ENCODE results near the gene BCAS1. TPM values are rescaled to one million over a fixed set of nuclear protein-coding genes. Genes with fewer than 3 reads are reported as not detected.

The BCAS1 gene
- total RNA-seq, 1 donor from 2014 or later: 2.1 TPM

DNA sequence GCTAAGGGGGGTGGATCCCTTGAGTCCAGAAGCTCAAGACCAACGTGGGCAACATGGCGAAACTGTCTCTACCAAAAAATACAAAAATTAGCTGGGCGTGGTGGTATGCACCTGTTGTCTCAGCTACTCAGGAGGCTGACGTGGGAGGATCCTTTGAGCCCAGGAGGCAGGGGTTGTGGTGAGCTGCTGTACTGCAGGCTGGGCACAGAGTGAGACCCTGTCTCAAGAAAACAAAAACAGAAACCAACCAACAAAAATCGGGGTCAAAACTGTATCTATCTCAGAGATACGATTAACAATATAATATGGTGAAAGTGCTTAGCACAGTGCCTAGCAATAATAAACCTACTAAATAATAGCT lies 20.7 kb upstream of the BCAS1 start:
- Histone ChIP-seq H3K9ac (ENCODE audit: low read depth in 1 of 3, low read length in 3 of 3) (no peak overlapping the region), H3K27ac (ENCODE audit: low read depth, low read length) (no peak overlapping the region), H3K4me3 (ENCODE audit: low read length in 3 of 3) (no peak overlapping the region), H3K27me3 (ENCODE audit: control insufficient read depth in 3 of 3, insufficient read depth in 3 of 3, low read length in 3 of 3) (peaks cover 0 to 3% (median 0%) of the 10 kb centered on the region in 3 donors), H3K9me3 (ENCODE audit: control insufficient read depth in 3 of 3, low read length in 3 of 3) (no peaks in the 10 kb centered on the region), H3K36me3 (ENCODE audit: control insufficient read depth in 3 of 3, insufficient read depth in 3 of 3, low read length in 3 of 3) (no peaks in the 10 kb centered on the region), H3K4me1 (ENCODE audit: control insufficient read depth in 3 of 3, insufficient read depth in 3 of 3, low read length in 3 of 3) (no peaks in the 10 kb centered on the region)

DNA sequence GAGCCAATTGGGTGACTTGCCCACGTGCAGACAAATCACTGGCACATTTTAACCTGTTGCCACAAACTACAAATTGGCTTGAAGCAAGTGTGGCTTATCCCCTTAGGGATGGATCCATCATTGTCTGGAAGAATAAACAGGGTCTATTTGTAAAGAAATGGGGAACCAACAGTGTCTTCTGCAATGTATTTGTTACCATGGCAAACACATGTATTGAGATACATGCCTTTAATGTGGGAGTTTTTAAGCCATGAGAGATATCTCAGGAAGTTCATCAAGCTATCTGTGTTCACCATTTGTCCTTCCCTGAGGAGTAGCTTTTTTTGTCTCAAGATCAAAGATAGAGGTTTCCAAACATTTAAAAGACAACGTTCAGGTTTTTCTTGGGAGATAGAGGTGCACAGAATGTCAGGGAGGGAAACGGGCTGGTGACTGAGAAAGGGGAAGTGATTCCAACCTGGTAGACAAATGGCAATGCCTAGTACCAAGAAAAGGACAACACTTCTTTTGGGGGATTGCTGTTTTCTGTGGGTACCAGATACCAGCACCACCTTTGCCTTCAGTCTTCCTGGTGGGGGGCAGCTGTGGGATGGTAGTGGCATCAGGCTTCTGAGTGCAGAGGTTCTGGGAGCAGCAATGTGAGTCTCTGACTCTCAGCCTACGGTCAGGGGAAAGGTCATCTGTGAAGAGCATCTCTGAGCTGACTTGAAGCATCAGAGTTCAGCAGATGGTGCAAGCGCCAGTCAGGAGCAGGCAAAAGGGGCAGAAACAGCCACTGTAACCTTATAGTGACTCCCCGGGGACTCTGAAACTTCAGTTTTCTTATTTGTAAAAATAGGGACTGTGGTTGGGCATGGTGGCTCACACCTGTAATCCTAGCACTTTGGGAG lies 20.1 kb upstream of the BCAS1 start:
- Histone ChIP-seq H3K9me3 (ENCODE audit: control insufficient read depth in 3 of 3, low read length in 3 of 3) (no peaks in the 10 kb centered on the region), H3K4me1 (ENCODE audit: control insufficient read depth in 3 of 3, insufficient read depth in 3 of 3, low read length in 3 of 3) (no peaks in the 10 kb centered on the region), H3K27ac (ENCODE audit: low read depth, low read length) (no peak overlapping the region), H3K4me3 (ENCODE audit: low read length in 3 of 3) (no peak overlapping the region), H3K36me3 (ENCODE audit: control insufficient read depth in 3 of 3, insufficient read depth in 3 of 3, low read length in 3 of 3) (no peaks in the 10 kb centered on the region), H3K9ac (ENCODE audit: low read depth in 1 of 3, low read length in 3 of 3) (no peak overlapping the region), H3K27me3 (ENCODE audit: control insufficient read depth in 3 of 3, insufficient read depth in 3 of 3, low read length in 3 of 3) (no peaks in the 10 kb centered on the region)

DNA sequence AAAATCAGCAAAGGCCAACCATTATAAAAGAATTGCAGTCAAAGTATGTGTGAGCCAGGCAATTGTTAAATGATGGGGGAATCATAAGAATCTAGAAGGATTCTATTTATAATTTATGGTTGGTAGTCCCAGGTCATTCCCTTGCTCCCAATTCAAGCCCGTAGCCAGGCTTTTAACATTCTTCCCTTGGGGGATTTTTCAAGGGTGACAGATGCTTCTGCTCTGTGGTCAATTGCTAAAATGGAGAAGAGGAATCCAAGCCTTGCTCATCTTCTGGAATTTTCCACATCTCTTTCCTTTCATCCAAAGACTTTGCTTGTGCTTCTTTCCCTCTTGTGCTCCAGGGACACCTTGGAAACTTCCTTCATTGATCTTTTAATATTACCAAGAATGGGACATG lies 18.0 kb upstream of the BCAS1 start:
- Histone ChIP-seq H3K9me3 (ENCODE audit: control insufficient read depth in 3 of 3, low read length in 3 of 3) (no peaks in the 10 kb centered on the region), H3K4me1 (ENCODE audit: control insufficient read depth in 3 of 3, insufficient read depth in 3 of 3, low read length in 3 of 3) (no peaks in the 10 kb centered on the region), H3K4me3 (ENCODE audit: low read length in 3 of 3) (no peak overlapping the region), H3K36me3 (ENCODE audit: control insufficient read depth in 3 of 3, insufficient read depth in 3 of 3, low read length in 3 of 3) (no peaks in the 10 kb centered on the region), H3K9ac (ENCODE audit: low read depth in 1 of 3, low read length in 3 of 3) (no peak overlapping the region), H3K27ac (ENCODE audit: low read depth, low read length) (no peak overlapping the region), H3K27me3 (ENCODE audit: control insufficient read depth in 3 of 3, insufficient read depth in 3 of 3, low read length in 3 of 3) (no peaks in the 10 kb centered on the region)

DNA sequence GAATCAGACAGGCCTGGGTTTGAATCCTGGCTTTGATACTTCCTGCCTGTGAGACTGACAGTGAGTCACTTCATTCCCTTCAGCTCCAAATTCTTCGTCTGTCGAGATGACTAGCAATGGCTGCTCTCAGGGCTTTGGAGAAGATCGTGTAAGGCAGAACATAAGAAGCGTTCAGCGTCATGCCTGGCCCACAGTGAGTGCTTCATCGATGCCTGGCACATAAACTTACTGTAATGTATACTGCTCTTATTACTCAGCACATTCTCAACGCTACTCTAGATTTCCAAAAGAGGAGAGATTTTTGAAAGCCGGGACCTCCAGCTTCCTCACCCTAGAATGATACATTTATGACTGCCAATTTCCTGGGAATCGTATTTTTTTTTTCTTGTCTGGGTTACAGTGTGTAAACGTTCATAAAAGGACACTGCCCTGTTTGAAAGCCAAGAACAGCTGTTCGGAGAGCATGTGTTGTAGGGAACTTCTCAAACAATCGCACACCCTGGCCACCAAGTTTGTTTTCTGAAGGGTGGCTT lies 16.2 kb upstream of the BCAS1 start:
- Histone ChIP-seq H3K27ac (ENCODE audit: low read depth, low read length) (no peak overlapping the region), H3K4me3 (ENCODE audit: low read length in 3 of 3) (peak overlapping the region in 1 of 3 donors; percentile 25), H3K9me3 (ENCODE audit: control insufficient read depth in 3 of 3, low read length in 3 of 3) (no peaks in the 10 kb centered on the region)

DNA sequence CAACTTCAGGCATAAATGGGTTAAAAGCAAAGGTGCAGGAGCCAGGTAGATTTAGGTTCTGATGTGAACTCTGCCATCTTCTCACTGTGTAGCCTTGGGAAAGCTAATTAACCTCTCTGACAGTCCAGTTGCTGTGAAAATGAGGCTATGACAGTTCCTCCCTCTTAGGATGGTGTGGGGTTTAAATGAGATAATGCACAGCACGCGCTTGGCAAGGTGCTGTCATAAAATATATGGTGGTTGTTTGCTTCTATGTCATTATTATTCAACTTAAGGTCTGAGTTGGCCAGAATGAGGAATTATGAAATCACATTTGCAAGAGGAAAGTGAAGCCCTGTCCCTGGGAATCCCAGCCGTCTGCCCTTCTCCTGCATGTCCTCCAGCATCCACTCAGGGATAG lies 15.5 kb upstream of the BCAS1 start:
- Histone ChIP-seq H3K4me1 (ENCODE audit: control insufficient read depth in 3 of 3, insufficient read depth in 3 of 3, low read length in 3 of 3) (no peaks in the 10 kb centered on the region), H3K36me3 (ENCODE audit: control insufficient read depth in 3 of 3, insufficient read depth in 3 of 3, low read length in 3 of 3) (no peaks in the 10 kb centered on the region), H3K9ac (ENCODE audit: low read depth in 1 of 3, low read length in 3 of 3) (no peak overlapping the region), H3K27ac (ENCODE audit: low read depth, low read length) (no peak overlapping the region), H3K4me3 (ENCODE audit: low read length in 3 of 3) (no peak overlapping the region), H3K9me3 (ENCODE audit: control insufficient read depth in 3 of 3, low read length in 3 of 3) (no peaks in the 10 kb centered on the region), H3K27me3 (ENCODE audit: control insufficient read depth in 3 of 3, insufficient read depth in 3 of 3, low read length in 3 of 3) (no peaks in the 10 kb centered on the region)

More for the DNA sequence above, 16.2 kb upstream of the BCAS1 start:
- Histone ChIP-seq H3K36me3 (ENCODE audit: control insufficient read depth in 3 of 3, insufficient read depth in 3 of 3, low read length in 3 of 3) (no peaks in the 10 kb centered on the region), H3K9ac (ENCODE audit: low read depth in 1 of 3, low read length in 3 of 3) (no peak overlapping the region), H3K4me1 (ENCODE audit: control insufficient read depth in 3 of 3, insufficient read depth in 3 of 3, low read length in 3 of 3) (no peaks in the 10 kb centered on the region), H3K27me3 (ENCODE audit: control insufficient read depth in 3 of 3, insufficient read depth in 3 of 3, low read length in 3 of 3) (no peaks in the 10 kb centered on the region)

DNA sequence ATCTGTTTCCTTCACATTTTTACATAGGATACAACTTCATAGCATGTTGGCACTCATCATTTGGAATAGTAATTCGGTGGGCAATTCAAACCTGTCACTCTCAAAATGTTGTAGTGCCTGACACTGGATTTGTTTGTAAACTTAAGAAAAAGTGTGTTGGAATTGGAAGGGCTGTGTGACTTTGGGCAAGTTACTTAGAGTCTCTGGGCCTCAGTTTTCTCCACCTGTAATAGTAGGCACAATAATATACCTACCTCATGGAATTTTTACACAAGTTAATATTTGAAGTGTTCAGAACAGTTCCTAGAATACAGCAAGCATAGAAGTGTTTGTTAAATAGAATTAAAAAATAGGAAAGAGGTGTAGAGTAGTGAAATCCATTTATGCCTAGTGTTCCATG lies 15.0 kb upstream of the BCAS1 start:
- Histone ChIP-seq H3K27me3 (ENCODE audit: control insufficient read depth in 3 of 3, insufficient read depth in 3 of 3, low read length in 3 of 3) (no peaks in the 10 kb centered on the region), H3K9me3 (ENCODE audit: control insufficient read depth in 3 of 3, low read length in 3 of 3) (no peaks in the 10 kb centered on the region), H3K9ac (ENCODE audit: low read depth in 1 of 3, low read length in 3 of 3) (no peak overlapping the region), H3K27ac (ENCODE audit: low read depth, low read length) (no peak overlapping the region), H3K4me3 (ENCODE audit: low read length in 3 of 3) (no peak overlapping the region), H3K36me3 (ENCODE audit: control insufficient read depth in 3 of 3, insufficient read depth in 3 of 3, low read length in 3 of 3) (no peaks in the 10 kb centered on the region), H3K4me1 (ENCODE audit: control insufficient read depth in 3 of 3, insufficient read depth in 3 of 3, low read length in 3 of 3) (no peaks in the 10 kb centered on the region)

DNA sequence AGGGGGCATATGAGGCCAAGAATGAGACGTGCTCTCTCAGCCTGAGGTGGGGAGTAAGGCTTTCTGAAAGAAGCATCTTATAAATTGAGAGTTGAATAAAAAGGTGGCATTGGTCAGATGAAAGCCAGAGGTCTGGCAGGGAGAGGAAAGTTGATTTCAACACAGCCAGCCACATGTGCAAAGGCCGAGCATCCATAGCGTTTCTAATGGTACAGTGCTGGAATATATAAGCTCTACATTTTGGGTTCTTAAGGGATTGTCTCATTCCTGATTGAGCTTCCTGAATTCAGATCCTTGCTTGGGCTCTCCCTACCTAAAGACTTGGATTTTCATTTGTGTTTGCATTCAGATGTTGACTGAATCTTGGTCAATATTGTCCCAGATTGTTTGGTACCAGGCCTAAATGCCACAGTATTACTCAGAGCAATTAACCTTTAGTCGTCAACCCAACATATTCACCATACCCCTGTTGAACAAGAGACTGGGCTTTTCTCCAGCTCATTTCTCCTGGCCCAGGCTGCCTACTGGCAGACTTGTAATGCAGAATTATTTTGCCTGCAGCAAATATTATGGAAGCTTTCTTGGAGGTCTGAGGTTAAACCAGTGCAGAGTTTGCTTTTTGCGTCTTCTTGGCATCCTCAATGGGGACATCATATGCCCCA lies 14.5 kb upstream of the BCAS1 start:
- no peaks in the 10 kb centered on the region for H3K9me3 ChIP-seq (ENCODE audit: control insufficient read depth in 3 of 3, low read length in 3 of 3)
- H3K9ac ChIP-seq (ENCODE audit: low read depth in 1 of 3, low read length in 3 of 3): no peak overlapping the region
- H3K27ac ChIP-seq (ENCODE audit: low read depth, low read length): no peak overlapping the region
- H3K27me3 ChIP-seq (ENCODE audit: control insufficient read depth in 3 of 3, insufficient read depth in 3 of 3, low read length in 3 of 3): no peaks in the 10 kb centered on the region
- no peaks in the 10 kb centered on the region for H3K4me1 ChIP-seq (ENCODE audit: control insufficient read depth in 3 of 3, insufficient read depth in 3 of 3, low read length in 3 of 3)
- H3K36me3 ChIP-seq (ENCODE audit: control insufficient read depth in 3 of 3, insufficient read depth in 3 of 3, low read length in 3 of 3): no peaks in the 10 kb centered on the region
- no peak overlapping the region for H3K4me3 ChIP-seq (ENCODE audit: low read length in 3 of 3)

DNA sequence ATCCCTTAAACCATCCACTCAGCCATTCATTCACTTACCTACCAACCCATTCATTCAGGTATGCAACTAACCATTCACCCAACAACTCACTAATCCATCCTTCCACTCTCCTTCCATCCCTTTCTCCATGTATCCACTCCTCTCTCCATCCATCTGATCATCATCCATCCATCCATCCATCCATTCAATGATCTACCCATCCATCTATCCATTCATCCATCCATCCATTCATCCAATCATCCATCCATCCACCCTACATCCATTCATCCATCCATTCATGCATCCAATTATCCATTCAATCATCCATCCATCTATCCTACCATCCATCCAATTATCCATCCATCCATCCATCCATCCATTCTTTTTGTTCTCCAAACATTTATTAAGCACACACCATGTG lies 13.8 kb upstream of the BCAS1 start:
- no peaks in the 10 kb centered on the region for H3K27me3 ChIP-seq (ENCODE audit: control insufficient read depth in 3 of 3, insufficient read depth in 3 of 3, low read length in 3 of 3)
- no peaks in the 10 kb centered on the region for H3K36me3 ChIP-seq (ENCODE audit: control insufficient read depth in 3 of 3, insufficient read depth in 3 of 3, low read length in 3 of 3)
- H3K4me1 ChIP-seq (ENCODE audit: control insufficient read depth in 3 of 3, insufficient read depth in 3 of 3, low read length in 3 of 3): no peaks in the 10 kb centered on the region
- no peak overlapping the region for H3K4me3 ChIP-seq (ENCODE audit: low read length in 3 of 3)
- H3K9ac ChIP-seq (ENCODE audit: low read depth in 1 of 3, low read length in 3 of 3): no peak overlapping the region
- H3K9me3 ChIP-seq (ENCODE audit: control insufficient read depth in 3 of 3, low read length in 3 of 3): no peaks in the 10 kb centered on the region
- no peak overlapping the region for H3K27ac ChIP-seq (ENCODE audit: low read depth, low read length)

DNA sequence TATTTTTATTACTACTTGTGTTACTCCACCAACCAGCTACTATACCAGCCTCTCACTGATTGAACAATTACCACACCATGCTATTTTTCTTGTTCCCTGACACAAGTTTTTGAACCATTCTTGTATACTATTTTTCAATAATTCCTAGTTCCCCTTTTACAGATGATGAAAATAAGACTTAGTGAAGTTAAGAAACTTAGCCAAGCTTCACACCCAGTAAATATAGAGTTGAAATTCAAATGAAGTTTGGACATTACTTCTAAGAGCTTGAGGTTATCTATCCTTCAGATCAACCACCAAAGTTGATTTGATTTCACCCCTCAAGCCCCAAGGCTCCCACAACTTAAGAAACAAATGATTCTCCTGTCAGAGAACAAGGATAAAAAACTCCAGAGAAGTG lies 13.1 kb upstream of the BCAS1 start:
- Histone ChIP-seq H3K9ac (ENCODE audit: low read depth in 1 of 3, low read length in 3 of 3) (no peak overlapping the region), H3K4me1 (ENCODE audit: control insufficient read depth in 3 of 3, insufficient read depth in 3 of 3, low read length in 3 of 3) (no peaks in the 10 kb centered on the region), H3K4me3 (ENCODE audit: low read length in 3 of 3) (no peak overlapping the region), H3K27me3 (ENCODE audit: control insufficient read depth in 3 of 3, insufficient read depth in 3 of 3, low read length in 3 of 3) (no peaks in the 10 kb centered on the region), H3K9me3 (ENCODE audit: control insufficient read depth in 3 of 3, low read length in 3 of 3) (no peaks in the 10 kb centered on the region), H3K27ac (ENCODE audit: low read depth, low read length) (no peak overlapping the region), H3K36me3 (ENCODE audit: control insufficient read depth in 3 of 3, insufficient read depth in 3 of 3, low read length in 3 of 3) (no peaks in the 10 kb centered on the region)

DNA sequence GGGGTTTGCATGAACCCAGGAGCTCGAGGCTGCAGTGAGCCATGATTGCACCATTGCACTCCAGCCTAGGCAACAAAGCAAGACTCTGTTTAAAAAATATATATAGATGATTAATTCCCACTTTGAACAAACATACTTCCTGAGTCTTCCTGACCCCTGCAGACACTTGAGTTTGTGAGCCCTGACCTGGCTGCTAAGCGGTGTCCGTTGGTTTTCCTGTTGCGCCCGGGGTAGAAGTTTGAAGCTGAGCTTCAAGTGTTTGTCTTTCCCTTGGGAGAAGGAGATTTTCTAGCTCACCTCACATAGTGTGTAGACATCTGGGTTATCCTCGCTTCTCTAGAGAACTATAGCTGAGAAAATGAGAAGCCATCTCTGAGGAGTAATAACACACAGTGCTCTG lies 11.7 kb upstream of the BCAS1 start:
- Histone ChIP-seq H3K4me3 (ENCODE audit: low read length in 3 of 3) (no peak overlapping the region), H3K9ac (ENCODE audit: low read depth in 1 of 3, low read length in 3 of 3) (no peak overlapping the region), H3K9me3 (ENCODE audit: control insufficient read depth in 3 of 3, low read length in 3 of 3) (no peaks in the 10 kb centered on the region), H3K27ac (ENCODE audit: low read depth, low read length) (no peak overlapping the region), H3K36me3 (ENCODE audit: control insufficient read depth in 3 of 3, insufficient read depth in 3 of 3, low read length in 3 of 3) (no peaks in the 10 kb centered on the region), H3K27me3 (ENCODE audit: control insufficient read depth in 3 of 3, insufficient read depth in 3 of 3, low read length in 3 of 3) (no peaks in the 10 kb centered on the region), H3K4me1 (ENCODE audit: control insufficient read depth in 3 of 3, insufficient read depth in 3 of 3, low read length in 3 of 3) (no peaks in the 10 kb centered on the region)
